ENCODE results near the gene PHLDA2.
"Not testable (repeated sequence)": the region's sequence is repeated elsewhere in the genome, so short reads cannot be mapped to it uniquely, and the experiment has no call there.

Gene PHLDA2

GRCh38 chr11:2912498-2912897, 16.7 kb downstream of the PHLDA2 start:
- no peak for DNase-seq

- DNase-seq = no peak
Observed at GRCh38 chr11:2911785-2912391, 17.3 kb downstream of the PHLDA2 start.

- no peak for DNase-seq
Observed at GRCh38 chr11:2911088-2911784, 18.0 kb downstream of the PHLDA2 start.

GRCh38 chr11:2910401-2910955, 18.7 kb downstream of the PHLDA2 start:
- DNase-seq = no peak

GRCh38 chr11:2909133-2909902, 19.9 kb downstream of the PHLDA2 start:
- DNase-seq = no peak

- DNase-seq = no peak
Observed at GRCh38 chr11:2908130-2908529, 21.1 kb downstream of the PHLDA2 start.

GRCh38 chr11:2905299-2905698, 23.9 kb downstream of the PHLDA2 start:
- DNase-seq = not testable (repeated sequence)

- no peak for DNase-seq
Observed at GRCh38 chr11:2904153-2905052, 24.8 kb downstream of the PHLDA2 start.

GRCh38 chr11:2903672-2904011, 25.6 kb downstream of the PHLDA2 start:
- DNase-seq = no peak

GRCh38 chr11:2902784-2903671, 26.2 kb downstream of the PHLDA2 start:
- no peak for DNase-seq

GRCh38 chr11:2901854-2902783, 27.1 kb downstream of the PHLDA2 start:
- peak; percentile 95 for DNase-seq

- DNase-seq = no peak
Observed at GRCh38 chr11:2901196-2901796, 27.9 kb downstream of the PHLDA2 start.

- no peak for DNase-seq
Observed at GRCh38 chr11:2899080-2899783, 30.0 kb downstream of the PHLDA2 start.

- peak; percentile 41 for DNase-seq
Observed at GRCh38 chr11:2898366-2899079, 30.7 kb downstream of the PHLDA2 start.

GRCh38 chr11:2897048-2897447, 32.2 kb downstream of the PHLDA2 start:
- no peak for DNase-seq

GRCh38 chr11:2896047-2896446, 33.2 kb downstream of the PHLDA2 start:
- no peak for DNase-seq

- DNase-seq = no peak
Observed at GRCh38 chr11:2893935-2894334, 35.3 kb downstream of the PHLDA2 start.

- peak; percentile 32 for DNase-seq
Observed at GRCh38 chr11:2892967-2893528, 36.2 kb downstream of the PHLDA2 start.
